T-helper 9 cell (primary cell): Measurements from ENCODE around the gene AHSP.
"Not testable (repeated sequence)": the region's sequence is repeated elsewhere in the genome, so short reads cannot be mapped to it uniquely, and the experiment has no call there.

ENCODE experiments used
- DNase-seq: peaks from one replicate; pipeline ENCODE4 v3.0.0-alpha.2; 2020
- total RNA-seq, 2 donors: gene quantifications; one replicate each; lab custom pipeline; 2026; lab: John Stamatoyannopoulos, UW

The AHSP gene, protein sequence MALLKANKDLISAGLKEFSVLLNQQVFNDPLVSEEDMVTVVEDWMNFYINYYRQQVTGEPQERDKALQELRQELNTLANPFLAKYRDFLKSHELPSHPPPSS
- total RNA-seq: 0 reads per million in 2 donors

GRCh38 chr16:31527734-31528274 lies at the start of gene AHSP:
Gene AHSP (plus strand): TSS chr16:31527900. CDS start chr16:31528140, 240 bp downstream.
- DNase-seq: no peak

DNA sequence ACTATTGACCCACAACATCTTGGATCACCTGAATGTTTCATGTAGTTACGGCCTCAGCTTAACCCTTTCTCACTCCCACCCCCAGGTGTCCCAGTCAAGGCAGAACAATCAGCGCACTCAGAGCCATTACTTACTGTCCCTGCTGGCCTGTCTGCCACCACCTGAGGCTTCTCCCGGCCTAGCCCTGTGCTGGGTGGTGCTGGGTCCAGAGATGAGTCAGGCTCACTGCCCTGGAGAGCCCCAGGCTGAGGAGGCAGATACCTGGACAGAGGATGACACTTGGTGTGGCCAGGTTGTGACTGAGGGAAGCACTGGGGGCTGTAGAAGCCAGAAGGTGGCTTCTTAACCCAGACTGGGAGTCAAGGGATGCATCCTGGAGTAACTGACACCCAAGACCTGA lies 48.7 kb upstream of the AHSP start:
- no peak for DNase-seq

DNA sequence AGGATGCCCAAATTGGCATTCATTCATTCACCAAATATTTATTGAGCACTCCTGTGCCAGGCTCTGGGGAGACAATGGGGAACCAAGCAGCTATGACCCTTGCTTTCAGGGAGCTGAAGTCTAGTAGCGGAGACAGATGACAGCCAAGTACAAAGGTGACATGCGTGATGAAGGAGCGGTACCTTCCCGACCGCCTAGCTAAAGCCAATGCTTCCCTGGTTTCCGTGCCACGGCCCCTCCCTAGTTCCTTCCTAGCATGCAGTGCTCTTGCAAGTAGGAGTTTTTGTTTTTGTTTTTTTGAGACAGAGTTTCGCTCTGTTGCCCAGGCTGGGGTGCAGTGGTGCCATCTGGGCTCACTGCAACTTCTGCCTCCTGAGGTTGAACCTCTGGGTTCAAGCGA lies 47.9 kb upstream of the AHSP start:
- no peak for DNase-seq

DNA sequence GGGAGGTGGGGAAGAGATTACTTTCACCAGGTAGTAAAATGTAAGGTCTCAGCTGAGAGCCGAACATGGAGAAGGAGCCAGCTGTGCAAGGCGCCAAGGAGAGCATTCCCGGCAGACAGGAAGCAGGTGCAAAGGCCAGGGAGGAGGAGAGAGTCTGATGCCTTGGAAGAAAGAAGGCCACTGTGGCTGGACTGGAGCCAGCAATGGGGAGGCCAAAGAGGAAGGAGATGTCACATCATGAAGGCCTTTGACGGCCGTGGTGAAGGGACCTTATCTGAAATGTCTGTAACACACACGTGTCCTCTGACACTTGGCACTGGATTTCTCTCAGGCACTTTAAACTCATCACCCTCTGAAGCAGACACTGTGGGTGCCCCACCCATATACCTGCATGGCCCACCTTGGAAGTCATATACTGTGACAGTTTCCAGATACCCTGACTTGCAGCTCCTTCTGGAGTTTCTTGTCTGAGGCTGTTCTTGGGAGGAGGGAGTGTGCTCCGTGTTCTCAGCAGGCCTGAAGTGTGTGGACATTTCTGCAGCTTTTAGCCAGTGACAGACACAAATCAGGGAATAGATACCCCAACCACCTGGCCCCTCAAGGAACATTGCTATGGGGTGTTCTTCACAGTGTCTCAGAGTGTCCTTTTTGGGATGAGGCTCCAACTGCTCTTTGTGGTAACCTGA lies 46.7 kb upstream of the AHSP start:
- no peak for DNase-seq

DNA sequence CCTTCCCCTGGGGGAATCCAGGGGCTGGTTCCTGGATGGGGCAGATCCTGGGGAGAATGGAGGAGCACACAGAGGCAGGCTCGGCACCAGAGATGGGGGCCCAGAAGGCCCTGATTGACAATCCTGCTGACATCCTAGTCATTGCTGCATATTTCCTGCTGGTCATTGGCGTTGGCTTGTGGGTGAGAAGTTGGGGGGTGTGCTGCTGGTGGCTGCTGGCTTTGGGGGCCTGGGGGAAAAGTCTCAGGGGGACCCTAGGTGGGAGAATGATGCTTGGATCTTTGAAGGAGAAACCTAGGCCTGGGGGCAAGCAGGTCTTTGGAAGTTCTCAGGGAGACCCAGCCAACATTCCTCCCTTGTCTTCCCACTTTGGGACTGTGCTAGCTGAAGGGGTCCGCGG lies 44.6 kb upstream of the AHSP start, which contains the start of gene SLC5A2:
SLC5A2 (plus strand) TSS at position 43 of the 400 bp plus-strand sequence; CDS start at position 57, 14 bp downstream.
- DNase-seq: no peak

DNA sequence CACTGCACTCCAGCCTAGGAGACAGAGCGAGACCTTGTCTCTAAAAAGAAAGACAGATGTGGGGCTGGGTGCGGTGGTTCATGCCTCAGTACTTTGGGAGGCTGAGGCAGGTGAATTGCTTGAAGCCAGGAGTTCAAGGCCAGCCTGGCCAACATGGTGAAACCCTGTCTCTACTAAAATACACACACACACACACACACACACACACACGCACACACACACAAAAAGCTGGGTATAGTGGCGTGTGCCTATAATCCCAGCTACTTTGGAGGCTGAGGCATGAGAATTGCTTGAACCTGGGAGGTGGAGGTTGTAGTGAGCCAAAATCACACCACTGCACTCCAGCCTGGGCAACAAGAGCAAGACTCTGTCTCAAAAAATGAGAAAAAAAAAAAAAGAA lies 43.7 kb upstream of the AHSP start:
- not testable (repeated sequence) for DNase-seq

DNA sequence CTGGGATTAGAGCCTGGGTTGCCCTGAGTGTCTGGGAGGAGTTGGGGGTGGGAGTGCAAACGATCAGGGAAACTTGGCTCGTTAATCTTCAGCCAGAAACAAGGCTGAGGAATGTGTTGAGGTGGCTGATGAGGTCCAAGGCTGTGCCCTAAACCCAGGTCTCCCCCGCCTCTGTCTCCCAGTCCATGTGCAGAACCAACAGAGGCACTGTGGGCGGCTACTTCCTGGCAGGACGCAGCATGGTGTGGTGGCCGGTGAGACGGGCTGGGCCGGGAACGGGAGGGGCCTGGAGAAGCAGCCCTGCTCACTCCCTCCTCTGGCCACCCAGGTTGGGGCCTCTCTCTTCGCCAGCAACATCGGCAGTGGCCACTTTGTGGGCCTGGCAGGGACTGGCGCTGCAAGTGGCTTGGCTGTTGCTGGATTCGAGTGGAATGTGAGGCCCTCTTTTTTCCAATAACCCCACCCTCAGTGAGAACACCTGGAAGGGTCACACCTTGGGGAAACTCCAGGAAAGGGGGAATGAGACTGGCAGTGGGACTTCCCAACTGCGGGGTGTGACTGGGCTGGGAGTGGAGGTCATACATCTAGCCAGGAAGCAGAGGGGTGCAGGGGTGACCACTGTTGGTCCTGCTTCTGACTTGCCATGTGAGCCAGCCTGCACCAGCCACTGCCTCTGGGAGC lies 43.1 kb upstream of the AHSP start:
- DNase-seq: no peak

DNA sequence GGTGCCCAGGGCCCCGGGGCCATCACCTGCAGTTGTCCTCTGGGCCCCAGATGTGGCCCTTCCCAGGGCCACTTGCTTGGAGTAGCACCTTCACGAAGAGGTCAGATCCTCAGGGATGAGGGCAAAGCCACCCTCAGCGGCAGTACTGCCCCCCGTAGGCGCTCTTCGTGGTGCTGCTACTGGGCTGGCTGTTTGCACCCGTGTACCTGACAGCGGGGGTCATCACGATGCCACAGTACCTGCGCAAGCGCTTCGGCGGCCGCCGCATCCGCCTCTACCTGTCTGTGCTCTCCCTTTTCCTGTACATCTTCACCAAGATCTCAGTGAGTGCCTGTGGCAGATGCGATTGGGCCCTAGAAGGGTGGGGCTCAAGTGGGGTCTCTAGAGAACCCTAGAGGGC lies 42.1 kb upstream of the AHSP start:
- no peak for DNase-seq

DNA sequence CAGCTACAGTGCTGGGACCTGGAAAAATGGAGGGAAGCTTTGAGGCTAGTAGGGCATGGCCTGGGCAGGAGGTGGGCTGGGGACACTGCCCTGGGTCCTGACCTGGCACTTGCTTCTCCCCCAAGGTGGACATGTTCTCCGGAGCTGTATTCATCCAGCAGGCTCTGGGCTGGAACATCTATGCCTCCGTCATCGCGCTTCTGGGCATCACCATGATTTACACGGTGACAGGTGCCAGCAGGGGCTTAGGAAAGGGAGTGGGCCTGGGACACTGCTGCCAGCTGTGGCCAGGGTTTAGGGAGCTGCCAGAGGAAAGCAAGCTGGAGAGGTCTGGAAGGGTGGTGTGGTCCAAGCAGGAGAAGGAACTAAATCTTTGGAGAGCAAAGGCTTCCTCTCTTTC lies 41.7 kb upstream of the AHSP start:
- no peak for DNase-seq

- DNase-seq: no peak
Observed at GRCh38 chr16:31487071-31487719, 40.5 kb upstream of the AHSP start.

DNA sequence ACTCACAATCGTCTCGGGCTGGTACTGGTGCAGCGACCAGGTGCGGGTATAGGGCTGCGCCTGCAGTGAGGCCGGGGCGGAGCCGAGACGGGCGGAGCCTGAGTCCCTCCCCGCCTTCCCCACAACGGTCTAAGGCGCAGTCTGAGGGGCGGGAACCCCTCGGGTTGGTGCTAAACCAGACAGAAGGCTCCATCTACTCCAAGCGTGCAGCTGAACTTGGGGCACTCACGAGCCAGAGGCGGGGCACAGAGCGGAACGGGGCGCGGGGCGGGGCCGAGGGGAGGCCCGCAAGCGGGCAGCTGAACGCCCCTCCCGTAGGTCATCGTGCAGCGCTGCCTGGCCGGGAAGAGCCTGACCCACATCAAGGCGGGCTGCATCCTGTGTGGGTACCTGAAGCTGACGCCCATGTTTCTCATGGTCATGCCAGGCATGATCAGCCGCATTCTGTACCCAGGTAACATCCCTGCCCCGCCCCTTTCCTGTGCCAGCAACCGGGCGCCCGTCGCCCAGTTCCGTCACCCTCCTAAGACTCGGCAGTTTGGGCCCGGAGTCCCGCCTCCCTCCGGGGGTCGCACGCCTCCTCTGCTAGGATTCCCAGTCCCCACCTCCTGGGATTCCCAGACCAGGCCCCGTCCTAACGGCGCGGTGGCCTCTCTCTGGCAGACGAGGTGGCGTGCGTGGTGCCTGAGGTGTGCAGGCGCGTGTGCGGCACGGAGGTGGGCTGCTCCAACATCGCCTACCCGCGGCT lies 39.8 kb upstream of the AHSP start:
- DNase-seq: peak; percentile 73

- DNase-seq: no peak
Observed at GRCh38 chr16:31488468-31489297, 39.0 kb upstream of the AHSP start.

- no peak for DNase-seq
Observed at GRCh38 chr16:31489298-31489564, 38.5 kb upstream of the AHSP start.

- no peak for DNase-seq
Observed at GRCh38 chr16:31489616-31490584, 37.8 kb upstream of the AHSP start.

- no peak for DNase-seq
Observed at GRCh38 chr16:31491778-31492418, 35.8 kb upstream of the AHSP start.

DNA sequence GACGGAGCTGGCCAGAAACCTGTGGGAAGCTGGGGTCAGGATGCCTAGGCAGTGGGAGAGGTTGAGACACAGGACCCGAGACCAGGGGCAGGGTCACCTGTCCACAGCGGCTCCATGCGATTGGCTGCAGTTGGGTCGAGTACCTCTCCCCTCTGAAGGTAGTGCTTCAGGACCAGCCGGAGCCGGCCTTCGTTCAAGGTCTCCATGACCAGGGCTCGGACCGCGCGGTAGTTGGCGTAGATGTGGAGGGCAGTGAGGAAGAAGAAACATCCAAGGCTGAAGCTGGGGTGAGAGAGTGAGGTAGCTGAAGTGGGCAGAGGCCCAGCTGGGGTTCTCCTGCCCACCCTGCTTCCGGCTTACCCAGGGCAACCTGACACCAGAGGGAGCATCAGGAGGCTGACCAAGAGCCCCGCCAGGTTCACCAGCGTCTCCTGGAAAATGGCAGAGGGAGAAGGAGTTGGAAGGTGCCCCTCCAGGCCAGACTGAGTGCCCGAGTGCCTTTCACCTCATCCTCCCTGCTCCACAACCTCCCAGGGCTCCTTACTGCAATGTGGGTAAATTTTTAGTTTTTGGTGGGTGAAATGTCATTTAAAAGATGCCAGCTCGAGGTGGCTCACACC lies 34.1 kb upstream of the AHSP start:
- DNase-seq: no peak

DNA sequence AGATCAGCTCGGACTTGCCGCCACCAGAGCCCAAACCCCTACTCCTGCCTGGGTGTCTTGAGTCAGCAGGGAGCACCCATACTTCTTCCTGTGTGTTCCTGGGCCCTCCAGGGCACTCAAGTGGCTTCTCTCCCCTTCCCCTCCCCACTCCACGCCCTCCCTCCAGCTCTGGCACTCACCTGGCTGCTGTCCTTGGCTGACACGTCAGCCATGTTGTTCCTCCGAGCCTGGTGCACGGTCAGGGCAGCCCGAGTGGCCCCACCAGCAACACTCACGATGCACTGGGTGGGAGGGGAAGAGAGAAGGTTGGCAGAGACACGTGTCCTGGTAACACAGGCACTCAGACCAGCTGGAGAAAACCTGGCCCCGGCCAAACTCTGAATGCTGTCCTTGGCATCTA lies 31.0 kb upstream of the AHSP start:
- DNase-seq: no peak

DNA sequence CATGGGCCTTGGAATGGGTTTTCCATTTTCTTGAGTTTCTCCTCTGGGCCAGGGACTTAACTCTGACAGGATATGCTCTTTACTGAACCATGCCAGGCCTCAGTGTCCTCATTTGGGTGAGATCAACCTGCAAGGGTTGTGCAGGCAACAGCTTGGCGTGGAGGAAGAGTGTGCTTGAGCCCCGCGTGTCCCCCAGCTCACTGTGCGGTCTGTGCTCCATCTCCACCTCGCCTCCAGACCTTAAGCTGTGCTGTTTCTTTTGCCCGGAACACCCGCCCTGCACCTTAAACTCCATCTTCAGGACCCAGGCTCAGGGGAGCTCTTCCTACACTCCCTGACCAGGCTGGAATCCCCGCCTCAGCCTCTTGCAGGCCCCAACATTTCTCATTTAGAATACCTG lies 29.2 kb upstream of the AHSP start:
- no peak for DNase-seq

DNA sequence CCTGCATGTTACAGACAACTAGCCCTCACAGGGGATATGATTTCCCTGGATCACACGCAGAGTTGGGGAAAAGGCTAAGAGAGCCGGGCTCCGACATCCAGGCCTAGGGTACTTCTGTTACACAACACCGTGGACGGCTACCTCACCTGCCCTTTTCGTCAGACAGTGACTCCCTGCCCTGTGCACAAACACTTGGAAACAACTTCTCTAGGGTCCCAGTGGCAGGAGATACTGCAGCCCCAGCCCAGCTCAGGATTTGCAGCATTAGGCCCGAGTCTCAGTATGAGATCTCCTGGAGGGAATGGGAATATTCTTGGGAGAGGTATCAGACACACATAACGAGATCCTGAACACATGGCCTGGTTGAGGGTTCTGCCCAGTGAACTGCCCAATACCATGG lies 27.8 kb upstream of the AHSP start:
- DNase-seq: no peak
